HL-60/S4 treated with retinoic acid at 250 ng/mL for 4 days and 3 days (cell line): ENCODE measurements around the gene CFAP299.
"Not testable (repeated sequence)": the region's sequence is repeated elsewhere in the genome, so short reads cannot be mapped to it uniquely, and the experiment has no call there.

Experiments used
- in situ Hi-C: fragments of 300-500 bp; cut with MboI; formaldehyde crosslinking; loops from 2 replicates; pipeline ENCODE4 v1.7.0; 2022; ENCODE audit warnings: low sequenced_read_pairs

Gene CFAP299

DNA sequence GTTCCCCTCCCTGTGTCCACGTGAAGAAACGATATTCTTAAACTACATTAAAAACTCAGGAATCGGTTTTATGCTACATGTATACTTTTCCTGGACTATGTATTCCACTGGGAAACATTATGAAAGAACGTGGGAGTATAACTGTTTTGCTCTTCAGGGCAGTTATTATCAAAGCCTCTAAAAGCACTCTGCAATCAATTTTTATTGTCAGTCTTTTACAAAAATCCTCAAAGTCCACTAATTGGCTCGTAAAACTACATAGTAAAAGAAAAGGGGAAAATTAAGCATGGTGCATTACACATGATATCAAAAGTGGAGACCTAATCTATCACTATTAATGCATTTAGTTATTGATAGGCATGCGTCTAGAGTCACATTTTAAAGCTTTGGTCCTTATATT lies 11.4 kb upstream of the CFAP299 start:
- in situ Hi-C loops = no loop called here

GRCh38 chr4:80331693-80332092 lies 3.8 kb upstream of the CFAP299 start:
- in situ Hi-C loops = no loop called here

DNA sequence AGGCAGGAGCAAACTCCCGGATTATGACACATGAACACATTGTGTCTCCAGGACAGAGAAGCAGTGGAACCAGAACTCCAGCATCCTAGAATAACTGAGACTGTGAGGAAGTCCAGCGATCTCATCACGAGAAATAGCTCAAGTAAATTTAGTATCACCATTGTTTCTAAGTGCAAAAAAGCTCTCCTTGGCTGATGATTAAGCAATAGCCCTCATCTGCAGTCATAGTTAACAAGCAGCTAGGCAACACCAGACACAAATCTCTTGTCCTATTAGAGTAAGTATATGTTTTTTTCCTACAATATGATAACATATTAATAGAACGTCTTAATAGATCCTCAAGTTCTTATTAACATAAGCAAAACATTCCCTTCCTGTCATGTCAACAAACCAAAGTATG lies 2.4 kb upstream of the CFAP299 start:
- in situ Hi-C loops = no loop called here

- in situ Hi-C loops = no loop called here
Measured at GRCh38 chr4:80334568-80334967, 962 bp upstream of the CFAP299 start.

- in situ Hi-C loops = no loop called here
Measured at GRCh38 chr4:80335226-80335553, 340 bp upstream of the CFAP299 start.

GRCh38 chr4:80336582-80336981 lies 1.1 kb downstream of the CFAP299 start:
- in situ Hi-C loops = no loop called here

- in situ Hi-C loops = no loop called here
Measured at GRCh38 chr4:80340036-80340435, 4.5 kb downstream of the CFAP299 start.

- in situ Hi-C loops = not testable (repeated sequence)
Measured at GRCh38 chr4:80342684-80343083, 7.2 kb downstream of the CFAP299 start.

GRCh38 chr4:80343887-80344286 lies 8.4 kb downstream of the CFAP299 start:
- in situ Hi-C loops = no loop called here

GRCh38 chr4:80360084-80360483 lies 24.6 kb downstream of the CFAP299 start:
- in situ Hi-C loops = no loop called here

DNA sequence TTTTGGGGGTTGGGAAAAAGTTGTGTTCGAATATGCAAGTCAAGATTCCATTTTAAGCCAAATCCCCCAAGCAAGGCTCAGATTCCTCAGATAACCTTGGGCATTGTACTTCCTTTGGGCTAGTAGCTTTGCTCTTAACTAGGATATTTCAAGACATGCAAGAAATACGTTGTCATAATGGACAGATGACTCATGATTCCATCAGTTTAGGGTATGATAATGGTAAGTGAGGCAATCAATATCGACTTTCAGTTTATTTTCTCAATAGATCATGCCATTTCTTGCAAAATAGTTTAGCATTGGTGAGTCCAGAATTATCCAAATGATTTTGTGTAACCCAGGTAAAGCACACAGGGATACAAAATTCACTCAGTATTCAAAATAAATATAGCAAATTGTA lies 25.4 kb downstream of the CFAP299 start:
- in situ Hi-C loops = no loop called here

DNA sequence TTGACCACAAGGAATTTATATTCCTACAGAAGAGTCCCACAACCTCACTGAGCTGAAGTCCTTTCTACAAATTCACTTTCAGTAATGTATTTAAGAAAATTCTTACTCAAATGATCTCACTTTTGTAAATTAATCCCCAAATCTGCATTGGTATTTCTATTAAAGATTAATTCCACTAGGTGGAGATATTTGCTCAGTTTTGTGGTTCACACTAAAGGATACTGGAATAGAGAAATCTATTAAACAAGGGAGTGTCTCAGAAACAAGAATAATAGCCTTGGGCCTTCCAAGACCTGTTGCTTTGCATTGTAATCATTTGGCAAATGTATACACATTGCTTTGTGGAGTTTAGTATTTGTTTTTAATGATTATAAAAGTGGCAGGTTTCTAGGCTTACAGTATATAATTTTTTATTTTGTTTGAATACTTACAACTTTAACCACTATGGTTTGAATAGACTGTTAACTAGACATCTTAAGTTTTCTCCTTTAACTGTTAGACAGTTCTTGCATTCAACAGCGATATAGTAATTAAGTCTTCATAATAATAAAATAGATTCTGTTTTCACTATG lies 25.9 kb downstream of the CFAP299 start:
- in situ Hi-C loops = no loop called here

DNA sequence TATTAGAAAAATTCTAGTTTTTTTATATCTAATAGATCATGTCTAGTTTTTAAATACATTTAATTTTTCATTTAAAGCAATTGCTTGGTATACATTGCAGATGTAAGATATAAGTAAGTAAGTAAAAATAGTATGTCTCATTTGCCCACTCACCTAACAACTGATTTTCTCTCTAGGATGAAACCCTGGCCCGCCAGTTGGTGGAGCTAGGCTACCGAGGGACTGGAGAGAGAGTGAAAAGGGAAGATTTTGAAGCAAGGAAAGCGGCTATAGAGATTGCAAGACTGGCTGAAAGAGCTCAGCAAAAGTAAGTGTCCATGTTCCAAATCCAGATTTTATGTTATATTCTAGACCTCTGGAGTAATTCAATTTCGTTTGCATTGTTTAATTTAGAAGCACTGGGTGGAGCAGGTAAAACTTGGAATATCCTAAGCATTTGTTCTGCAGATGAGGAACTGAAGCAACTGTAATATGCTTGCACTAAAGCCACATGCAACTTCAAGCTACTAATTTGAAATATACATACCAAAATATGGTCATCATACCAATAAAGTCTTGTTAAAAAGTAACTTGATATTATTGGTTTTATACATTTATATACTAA lies 27.1 kb downstream of the CFAP299 start:
- in situ Hi-C loops = no loop called here

DNA sequence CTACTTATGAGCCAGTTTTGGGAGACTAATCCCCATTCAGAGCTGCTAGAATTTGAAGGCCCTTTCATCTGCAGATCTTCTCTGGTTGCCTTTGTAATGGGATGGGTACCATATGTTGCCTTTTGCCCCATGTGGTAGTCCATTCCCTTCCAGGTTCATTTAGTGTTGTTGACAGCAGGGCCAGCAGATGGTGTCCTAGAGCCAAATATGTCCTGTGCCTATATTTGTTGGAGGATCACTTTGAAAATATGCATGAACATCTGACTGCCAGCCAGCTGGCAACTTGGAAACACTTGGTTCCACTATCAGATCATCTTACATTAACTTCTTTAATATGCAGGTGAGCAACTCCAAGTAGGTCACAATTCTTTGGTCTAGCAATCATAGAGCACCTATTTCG lies 30.4 kb downstream of the CFAP299 start:
- in situ Hi-C loops = no loop called here

DNA sequence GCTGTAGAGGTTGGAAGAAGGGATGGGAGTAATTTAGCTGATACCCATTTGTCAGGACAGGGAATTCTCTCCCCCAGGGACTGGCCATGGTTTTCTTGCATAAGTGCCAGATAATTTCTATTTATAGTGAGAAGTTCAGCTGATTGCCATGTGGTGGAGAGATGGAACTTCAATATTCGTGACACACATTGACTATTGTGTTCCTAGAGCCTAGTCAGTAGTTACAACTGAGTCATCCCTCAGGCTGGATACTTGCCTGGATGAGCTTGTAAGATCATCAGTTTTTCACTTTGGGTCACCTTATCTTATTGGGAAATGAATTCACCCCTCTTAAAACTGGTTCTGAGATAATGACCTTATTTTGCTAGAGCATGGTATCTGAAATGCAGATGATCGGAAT lies 32.2 kb downstream of the CFAP299 start:
- in situ Hi-C loops = no loop called here

DNA sequence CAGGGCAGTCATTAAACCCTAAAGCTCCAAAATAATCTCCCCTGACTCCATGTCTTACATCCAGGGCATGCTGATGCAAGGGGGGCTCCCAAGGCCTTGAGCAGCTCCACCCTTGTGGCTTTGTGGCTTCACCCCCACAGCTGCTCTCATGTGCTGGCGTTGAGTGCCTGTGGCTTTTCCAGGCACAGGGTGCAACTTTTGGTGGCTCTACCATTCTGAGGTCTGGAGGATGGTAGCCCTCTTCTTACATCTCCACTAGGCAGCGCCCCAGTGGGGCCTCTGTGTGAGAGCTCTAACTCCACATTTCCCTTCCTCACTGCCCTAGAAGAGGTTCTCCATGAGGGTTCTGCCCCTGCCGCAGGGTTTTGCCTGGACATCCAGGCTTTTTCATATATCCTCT lies 35.1 kb downstream of the CFAP299 start:
- in situ Hi-C loops = no loop called here

DNA sequence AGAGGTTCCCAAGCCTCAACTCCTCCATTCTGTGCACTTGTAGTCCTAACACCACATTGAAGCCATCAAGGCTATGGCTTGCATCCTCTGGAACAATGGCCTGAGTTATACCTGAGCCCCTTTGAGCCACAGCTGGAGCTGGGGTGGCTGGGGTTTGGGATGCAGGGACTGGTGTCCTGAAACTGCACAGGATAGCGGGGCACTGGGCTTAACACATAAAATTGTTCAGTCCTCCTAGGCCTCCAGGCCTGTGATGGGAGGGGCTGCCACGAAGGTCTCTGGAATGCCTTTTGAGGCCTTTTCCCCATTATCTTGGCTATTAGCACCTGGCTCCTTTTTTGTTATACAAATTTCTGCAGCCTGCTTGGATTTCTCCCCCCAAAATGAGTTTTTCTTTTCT lies 35.5 kb downstream of the CFAP299 start:
- in situ Hi-C loops = no loop called here

GRCh38 chr4:80374180-80374579 lies 38.6 kb downstream of the CFAP299 start:
- in situ Hi-C loops = no loop called here

DNA sequence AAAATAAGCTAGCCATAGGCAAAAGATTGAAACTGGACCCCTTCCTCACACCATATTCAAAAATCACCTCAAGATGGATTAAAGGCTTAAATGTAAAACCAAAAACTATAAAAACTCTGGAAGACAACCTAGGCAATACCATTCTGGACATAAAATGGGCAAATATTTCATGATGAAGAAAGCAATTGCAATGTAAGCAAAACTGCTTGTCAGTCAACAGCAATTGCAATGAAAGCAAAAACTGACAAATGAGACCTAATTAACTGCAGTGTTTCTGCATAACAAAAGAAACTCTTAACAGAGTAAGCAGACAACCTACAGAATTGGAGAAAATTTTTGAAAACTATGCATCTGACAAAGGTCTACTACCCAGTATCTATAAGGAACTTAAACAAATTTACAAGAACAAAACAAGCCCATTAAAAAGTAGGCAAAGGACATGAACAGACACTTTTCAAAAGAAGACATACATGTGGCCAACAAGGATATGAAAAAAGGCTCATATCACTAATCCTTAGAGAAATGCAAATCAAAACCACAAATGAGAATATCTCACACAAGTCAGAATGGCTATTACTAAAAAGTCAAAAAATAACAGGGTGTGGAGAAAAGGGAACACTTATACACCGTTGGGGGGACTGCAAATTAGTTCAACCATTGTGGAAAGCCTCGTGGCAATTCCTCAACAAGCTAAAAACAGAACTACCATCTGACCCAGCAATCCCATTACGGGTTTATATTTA lies 46.7 kb downstream of the CFAP299 start:
- in situ Hi-C loops = no loop called here

GRCh38 chr4:80385397-80386280 lies 50.1 kb downstream of the CFAP299 start:
- in situ Hi-C loops = no loop called here

DNA sequence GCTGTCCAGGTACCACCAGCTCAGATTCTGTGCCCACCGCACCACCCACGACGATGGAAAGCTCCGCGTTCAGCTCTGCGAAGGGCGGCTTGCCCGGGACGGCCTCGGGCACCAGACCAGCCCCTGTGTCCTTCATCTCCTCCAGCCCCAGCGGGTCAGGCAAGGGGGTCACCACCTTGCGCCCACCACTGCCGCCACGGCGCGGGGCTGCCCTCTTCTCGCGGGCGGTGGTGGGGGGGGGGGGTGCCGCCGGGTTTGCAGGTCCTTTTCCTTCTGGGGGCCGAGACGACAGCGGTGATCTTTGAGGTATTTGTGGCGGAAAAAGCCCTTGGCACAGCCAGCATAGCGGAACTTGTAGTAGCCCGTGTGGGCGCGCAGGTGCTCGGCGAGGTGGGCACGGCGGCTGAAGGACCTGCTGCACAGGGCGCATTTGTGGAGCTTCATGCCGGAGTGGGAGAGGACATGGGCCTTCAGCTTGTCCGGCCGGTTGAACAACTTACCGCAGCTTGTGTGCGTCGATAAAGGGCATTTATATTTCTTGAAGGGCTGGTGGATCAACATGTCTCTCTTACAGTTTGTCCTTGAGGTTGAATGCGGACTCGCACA lies 50.9 kb downstream of the CFAP299 start:
- in situ Hi-C loops = no loop called here
